HG03097 (cell line): Measurements from ENCODE around the gene DGCR6L.
"Not testable (repeated sequence)": the region's sequence is repeated elsewhere in the genome, so short reads cannot be mapped to it uniquely, and the experiment has no call there.

Experiments used
- ATAC-seq: cut with Tn5 transposase; IDR thresholded peaks from one replicate; pipeline ENCODE4 v1.9.1; 2021; ENCODE audit not compliant: unreplicated experiment, low FRiP score

Gene DGCR6L

DNA sequence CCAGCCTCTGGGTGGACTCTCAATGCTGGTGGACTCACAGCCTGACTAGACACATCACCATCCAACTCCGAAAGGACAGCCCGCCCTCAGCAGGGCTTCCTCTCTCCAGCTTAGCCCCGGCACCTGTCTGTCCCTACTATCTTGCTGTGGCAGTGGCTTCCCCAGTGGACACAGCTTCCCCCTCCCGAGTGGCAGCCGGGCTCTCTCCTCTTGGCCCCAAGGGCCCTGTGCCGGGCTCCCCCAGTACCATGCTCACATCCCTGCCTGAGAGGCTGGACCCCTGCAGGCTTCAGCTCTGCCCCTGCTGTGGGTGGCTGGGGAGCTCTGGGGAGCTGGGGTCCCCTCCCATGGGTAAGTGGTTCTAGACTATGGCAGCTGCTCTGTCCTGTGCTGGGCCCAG is 9.1 kb downstream of the DGCR6L start:
- ATAC-seq = not testable (repeated sequence)

- not testable (repeated sequence) for ATAC-seq
Measured at GRCh38 chr22:20310180-20310579, 9.7 kb downstream of the DGCR6L start.

DNA sequence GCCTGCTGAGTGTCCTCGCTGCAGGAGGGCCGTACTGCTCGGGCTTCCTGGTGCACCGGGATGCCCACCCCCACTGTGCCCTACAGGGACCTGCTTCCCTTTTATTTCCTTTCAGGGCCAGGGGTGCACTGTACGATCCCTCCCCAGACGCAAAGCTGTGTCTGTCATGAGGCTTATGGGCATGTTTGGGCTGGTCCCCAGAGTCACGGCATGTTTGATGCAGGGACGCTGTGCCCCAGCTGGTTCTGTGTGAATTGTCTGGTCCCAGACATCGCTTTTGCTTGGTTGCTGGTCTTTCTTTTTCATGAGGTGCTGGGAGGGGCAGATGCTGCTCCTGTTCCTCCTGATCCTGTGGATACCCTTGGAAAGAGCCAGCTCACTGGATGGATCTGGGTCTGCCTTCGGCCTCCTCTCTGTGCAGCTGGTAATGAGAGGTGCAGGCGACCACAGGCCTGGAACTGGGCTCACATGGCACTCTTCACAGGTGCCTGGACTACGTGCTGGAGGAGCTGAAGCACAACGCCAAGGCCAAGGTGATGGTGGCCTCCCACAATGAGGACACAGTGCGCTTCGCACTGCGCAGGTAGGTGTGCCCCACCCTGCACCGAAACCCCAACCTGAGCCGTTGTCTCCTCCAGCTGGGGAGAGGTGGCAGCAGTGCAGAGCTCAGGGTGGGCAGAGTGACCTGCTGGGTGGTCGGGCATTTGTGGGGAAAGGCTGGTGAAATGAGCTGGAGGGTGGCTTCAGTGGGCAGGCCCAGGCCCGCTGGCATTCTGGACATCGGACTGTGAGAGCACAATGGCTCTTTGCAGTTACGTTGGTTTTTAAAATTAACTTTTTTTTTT is 10.8 kb downstream of the DGCR6L start:
- not testable (repeated sequence) for ATAC-seq

- not testable (repeated sequence) for ATAC-seq
Measured at GRCh38 chr22:20307448-20308447, 12.1 kb downstream of the DGCR6L start.

DNA sequence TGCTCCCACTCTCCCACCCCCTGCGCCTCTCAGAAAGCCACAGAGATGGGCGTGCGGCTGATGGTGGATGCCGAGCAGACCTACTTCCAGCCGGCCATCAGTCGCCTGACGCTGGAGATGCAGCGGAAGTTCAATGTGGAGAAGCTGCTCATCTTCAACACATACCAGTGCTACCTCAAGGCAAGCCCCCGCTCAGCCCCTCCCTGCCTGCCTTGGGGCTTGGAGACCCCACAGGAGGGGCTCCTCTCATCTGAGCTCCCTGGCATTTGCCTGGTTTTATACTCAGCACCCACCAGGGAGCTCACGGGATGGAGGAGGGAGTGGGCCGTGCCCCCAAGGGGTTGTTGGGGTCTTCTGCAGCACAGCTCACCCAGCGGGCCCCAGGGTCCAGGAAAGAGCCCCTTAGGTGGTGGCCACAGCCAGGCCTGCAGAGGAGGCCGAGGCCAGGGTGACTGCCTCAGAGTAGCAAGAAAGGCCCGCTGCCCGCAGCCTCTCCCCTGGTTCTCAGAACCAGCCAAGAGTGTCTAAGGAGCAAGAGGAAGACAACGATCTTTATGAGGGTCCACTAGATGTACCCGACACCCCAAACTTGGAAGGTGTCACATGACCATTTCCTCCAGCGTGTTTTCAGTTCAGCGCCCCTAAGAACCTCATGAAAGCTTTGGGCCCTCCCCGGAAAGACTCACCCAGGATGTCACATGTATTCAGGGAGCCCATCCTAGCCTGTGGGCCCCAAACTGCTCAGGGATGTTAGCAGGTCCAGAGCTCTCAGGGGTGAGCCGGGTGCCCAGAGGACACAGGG is 13.0 kb downstream of the DGCR6L start:
- ATAC-seq = not testable (repeated sequence)

DNA sequence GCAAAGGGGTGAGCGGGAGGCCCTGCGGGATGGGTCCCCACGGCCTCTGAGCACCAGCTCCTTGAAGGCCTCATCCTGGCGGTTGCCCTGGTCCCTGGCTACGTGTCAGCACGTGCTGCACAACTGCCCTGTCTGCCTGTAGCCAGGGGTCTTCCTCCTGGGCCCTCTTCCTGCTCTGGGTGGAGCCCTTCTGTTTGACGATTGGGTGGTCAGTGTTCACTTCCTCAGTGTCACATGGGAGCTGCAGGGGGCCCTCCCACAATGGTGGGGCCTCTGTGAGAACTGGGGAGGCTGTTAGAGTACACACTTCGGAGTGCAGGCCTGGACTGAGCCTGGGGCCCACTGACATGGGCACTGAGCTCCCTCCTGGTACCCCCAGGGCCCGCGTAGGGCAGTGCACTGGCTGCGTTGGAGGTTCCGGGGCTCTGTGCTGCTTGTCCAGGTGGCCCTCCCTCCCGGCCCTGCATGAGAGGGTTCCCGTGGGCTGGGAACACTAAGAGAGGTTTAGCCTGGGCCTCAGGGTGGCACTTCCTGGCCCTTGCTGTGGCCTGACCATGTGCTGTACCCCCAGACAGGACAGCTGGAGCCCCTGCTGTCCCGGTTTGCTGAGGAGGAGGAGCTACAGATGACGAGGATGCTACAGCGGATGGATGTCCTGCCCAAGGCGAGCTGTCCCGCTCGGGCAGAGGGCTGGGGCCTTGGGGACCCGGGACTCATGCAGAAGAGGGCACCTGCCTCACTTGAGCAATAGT is 13.8 kb downstream of the DGCR6L start:
- no peak for ATAC-seq

DNA sequence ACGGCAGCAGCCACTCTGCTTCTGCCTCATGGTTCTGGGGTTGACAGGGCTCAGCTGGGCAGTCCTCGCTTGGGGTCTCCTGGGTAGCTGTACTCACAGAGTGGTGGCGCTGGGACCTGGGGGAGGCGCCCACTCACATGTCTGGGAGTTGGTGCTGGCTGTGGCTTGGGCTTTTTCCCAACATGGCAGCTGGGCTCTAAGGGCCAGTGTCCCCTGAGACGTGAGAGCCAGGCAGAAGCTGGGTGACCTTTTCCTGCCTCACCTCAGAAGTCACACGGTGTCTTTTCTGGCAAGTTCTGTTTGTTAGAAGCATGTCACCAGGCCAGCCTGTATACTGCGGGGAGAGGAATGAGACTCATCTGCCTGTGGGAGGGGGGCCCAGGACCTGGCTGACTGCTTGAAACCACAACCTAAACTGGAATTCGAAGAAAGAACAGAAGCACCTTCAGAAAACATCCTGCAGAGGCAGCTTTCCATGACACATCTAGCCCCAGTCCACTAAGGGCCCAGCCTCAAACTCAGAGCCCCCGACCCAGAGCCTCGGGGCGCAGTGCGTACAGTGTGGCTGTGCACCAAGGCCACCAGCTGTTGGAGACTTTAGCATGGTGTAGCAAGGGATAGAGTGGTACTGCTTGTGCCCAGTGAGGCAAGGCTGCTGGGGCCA is 14.5 kb downstream of the DGCR6L start:
- ATAC-seq = not testable (repeated sequence)

DNA sequence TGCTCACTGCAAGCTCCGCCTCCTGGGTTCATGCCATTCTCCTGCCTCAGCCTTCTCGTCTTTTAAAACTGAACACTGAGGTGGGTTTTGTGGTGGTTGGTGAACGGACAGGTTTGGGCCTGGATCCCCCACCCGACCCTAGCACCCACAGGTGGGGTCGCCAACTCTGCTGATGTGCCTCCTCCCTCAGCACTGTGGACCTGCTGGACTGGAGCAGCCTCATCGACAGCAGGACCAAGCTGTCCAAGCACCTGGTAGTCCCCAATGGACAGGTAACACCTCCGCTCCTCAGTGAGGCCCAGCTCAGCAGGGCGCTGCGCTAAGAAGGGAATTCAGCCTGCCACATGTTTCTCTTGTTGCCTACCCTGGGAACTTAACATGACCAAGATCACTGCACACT is 15.2 kb downstream of the DGCR6L start:
- ATAC-seq = no peak

DNA sequence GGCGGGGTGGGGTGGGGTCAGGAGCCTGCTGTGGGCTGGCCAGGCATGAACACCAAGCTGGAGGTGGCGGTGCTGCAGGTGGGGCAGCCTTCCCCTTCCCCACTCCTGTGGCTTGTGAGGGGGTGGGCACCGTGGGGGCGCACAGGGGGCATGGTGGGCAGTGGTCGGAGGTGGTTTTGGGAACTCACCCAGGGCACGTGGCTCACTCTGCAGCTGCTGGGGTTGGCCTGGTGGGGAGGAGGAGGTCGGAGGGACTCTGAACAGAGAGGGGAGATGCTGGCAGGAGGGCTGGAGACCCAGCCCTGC is 16.7 kb downstream of the DGCR6L start:
- ATAC-seq = not testable (repeated sequence)

DNA sequence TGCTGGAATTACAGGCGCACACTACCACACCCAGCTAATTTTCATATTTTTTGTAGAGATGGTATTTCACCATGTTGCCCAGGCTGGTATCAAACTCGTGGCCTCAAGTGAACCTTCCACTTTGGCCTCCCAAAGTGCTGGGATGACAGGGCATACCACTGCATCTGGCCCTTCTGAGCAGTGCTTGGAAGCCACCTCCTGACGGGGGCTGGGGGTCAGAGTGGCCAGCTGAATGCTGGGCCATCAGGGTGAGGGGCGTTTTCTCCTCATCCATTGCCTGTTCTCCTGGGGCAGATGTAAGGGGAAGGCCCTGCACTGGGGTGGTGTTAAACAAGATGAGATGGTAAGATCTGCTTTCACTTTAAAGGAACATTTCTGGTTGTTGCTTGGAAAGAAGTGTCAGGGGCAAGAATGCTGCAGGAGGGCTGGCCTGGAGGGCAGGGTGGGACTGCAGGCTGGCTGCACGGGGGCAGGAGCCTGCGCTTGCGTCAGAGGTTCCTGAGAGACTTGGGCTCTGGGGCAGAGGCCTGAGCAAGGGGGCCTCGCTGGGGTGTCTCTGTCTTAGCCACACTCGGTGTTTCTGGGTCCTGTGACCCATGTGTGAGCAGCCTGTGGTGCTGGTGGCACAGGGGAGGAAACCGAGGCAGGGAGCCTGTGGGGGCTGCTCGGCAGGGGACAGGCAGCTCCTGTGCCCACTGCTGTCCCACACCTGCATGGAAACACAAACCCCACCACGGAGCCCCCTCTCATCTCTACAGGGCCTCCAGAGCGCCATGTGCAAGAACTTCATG is 17.2 kb downstream of the DGCR6L start:
- ATAC-seq = no peak

GRCh38 chr22:20299746-20300136 is 20.1 kb downstream of the DGCR6L start:
- ATAC-seq = no peak

GRCh38 chr22:20298803-20299745 is 20.8 kb downstream of the DGCR6L start:
- no peak for ATAC-seq

GRCh38 chr22:20298110-20298802 is 21.6 kb downstream of the DGCR6L start:
- no peak for ATAC-seq

DNA sequence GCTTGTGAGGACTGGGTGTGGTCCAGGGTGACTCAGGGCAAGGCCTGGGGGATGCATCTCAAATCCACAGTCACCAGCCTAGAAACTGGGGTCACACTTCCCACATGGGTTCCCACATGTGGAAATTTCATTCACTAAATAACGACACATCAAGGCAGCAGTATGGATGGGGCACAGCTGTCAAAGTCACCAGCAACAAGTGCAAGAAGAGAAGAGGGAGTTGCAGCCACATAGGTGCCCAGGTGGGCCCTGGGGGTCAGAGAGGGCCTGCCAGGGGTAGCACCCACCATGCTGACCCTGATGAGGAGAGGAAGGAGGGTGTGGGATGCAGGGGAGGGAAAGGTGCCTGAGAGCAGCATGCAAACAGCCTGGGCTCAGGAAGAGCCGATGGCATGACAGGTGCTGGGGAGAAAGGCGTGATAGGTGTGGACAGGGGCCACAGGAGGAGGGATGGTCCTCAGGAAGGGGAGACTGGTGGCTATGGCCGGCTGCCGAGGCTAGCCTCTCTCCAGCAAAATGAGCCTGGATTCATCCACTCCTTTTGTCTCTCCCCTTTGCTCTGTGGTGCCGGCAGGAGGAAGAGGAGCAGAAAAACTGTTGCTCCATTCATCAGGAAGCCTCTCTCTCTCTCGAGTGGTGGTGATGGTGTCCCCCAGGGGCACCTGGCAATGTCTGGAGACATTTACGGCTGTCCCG is 22.3 kb downstream of the DGCR6L start:
- ATAC-seq = no peak

DNA sequence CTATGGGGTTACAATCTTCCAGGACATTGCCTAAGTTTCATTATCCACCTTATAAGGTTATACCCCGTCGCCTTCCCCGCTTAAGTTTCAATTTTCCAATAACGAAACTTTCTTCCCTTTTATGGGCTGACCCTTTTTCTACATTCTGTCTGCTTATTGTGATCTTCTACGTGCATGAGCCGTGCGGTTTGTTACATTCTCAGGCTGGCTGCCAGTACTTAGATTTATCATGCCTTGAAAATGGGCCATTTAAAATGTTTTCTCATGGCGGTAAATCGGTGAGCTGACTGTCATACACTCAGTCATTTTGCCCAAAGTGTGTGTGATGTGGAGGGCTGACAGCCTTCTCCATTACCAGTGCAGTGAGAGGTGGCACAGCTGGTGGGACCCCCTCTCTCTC is 23.3 kb downstream of the DGCR6L start:
- ATAC-seq = no peak

DNA sequence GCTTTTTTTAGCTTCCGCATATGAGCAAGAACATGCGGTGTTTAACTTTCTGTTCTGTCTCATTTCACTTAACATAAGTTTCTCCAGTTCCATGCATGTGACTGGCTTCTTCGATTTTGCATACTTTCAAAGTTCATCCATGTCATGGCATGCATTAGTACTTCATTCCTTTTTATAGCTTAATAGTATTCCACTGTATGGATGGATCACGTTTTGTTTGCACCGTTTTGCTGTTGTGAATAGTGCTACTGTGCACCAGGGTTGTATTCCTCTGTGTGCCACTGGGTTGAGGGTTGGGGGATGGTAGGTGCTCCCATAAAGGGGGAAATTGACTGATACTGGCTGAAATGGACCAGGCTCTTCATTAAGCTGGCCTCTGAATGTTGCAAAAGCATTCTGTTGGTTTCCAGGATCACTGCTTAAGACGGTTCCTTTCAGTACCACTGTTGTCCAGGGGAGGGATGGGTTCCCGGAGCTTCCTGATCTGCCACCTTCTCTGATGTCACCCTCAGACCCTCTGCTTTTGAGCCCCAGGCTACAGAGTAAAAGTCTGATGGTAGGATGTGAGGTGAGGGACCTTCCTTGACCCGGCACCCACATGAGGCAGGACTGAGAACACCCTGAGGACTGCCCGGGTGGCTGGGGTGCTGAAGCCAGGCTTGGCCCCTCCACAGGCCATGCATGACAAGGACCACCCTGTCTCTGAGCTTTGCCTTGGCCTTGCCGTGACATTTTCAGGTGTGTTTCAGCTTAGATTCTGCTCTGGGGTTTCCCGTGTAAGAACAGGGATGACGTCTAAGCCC is 24.4 kb downstream of the DGCR6L start:
- no peak for ATAC-seq
